HG03432 (cell line): Measurements from ENCODE around the gene ARHGAP12.
A peak's percentile ranks its signal among the peaks of the same experiment; 100 is the strongest.

Source experiments
- ATAC-seq: cut with Tn5 transposase; IDR thresholded peaks from one replicate; pipeline ENCODE4 v1.9.1; 2021; ENCODE audit warnings: mild to moderate bottlenecking, moderate library complexity; ENCODE audit not compliant: unreplicated experiment

Gene ARHGAP12

GRCh38 chr10:31822616-31823318 is 105.9 kb downstream of the ARHGAP12 start:
- no peak for ATAC-seq

- ATAC-seq: no peak
Measured at GRCh38 chr10:31822150-31822549, 106.5 kb downstream of the ARHGAP12 start.

GRCh38 chr10:31820778-31821369 is 107.8 kb downstream of the ARHGAP12 start:
- no peak for ATAC-seq

- no peak for ATAC-seq
Measured at GRCh38 chr10:31820096-31820495, 108.5 kb downstream of the ARHGAP12 start.

- no peak for ATAC-seq
Measured at GRCh38 chr10:31819391-31819820, 109.2 kb downstream of the ARHGAP12 start.

GRCh38 chr10:31816318-31816717 is 112.3 kb downstream of the ARHGAP12 start:
- no peak for ATAC-seq

- peak; percentile 60 for ATAC-seq
Measured at GRCh38 chr10:31808258-31809218, 120.1 kb downstream of the ARHGAP12 start.

- ATAC-seq: no peak
Measured at GRCh38 chr10:31804352-31804810, 124.2 kb downstream of the ARHGAP12 start.

- ATAC-seq: no peak
Measured at GRCh38 chr10:31803606-31804351, 124.9 kb downstream of the ARHGAP12 start.

GRCh38 chr10:31799181-31799580 is 129.4 kb downstream of the ARHGAP12 start:
- no peak for ATAC-seq

GRCh38 chr10:31792745-31793144 is 135.9 kb downstream of the ARHGAP12 start:
- ATAC-seq: no peak

- ATAC-seq: no peak
Measured at GRCh38 chr10:31789555-31789954, 139.1 kb downstream of the ARHGAP12 start.

GRCh38 chr10:31782701-31783100 is 145.9 kb downstream of the ARHGAP12 start:
- no peak for ATAC-seq

GRCh38 chr10:31780717-31781116 is 147.9 kb downstream of the ARHGAP12 start:
- no peak for ATAC-seq

GRCh38 chr10:31778627-31779026 is 150.0 kb downstream of the ARHGAP12 start:
- no peak for ATAC-seq

- no peak for ATAC-seq
Measured at GRCh38 chr10:31776159-31776558, 152.5 kb downstream of the ARHGAP12 start.

- ATAC-seq: no peak
Measured at GRCh38 chr10:31774928-31775650, 153.5 kb downstream of the ARHGAP12 start.

GRCh38 chr10:31774299-31774900 is 154.2 kb downstream of the ARHGAP12 start:
- ATAC-seq: no peak

GRCh38 chr10:31773749-31774298 is 154.8 kb downstream of the ARHGAP12 start:
- no peak for ATAC-seq
